GM12864 (cell line): ENCODE measurements around the gene GNA14.
"Not testable (repeated sequence)": the region's sequence is repeated elsewhere in the genome, so short reads cannot be mapped to it uniquely, and the experiment has no call there.

Source experiments
- DNase-seq: peaks from one replicate; pipeline ENCODE4 v3.0.0-alpha.2; 2011; ENCODE audit warnings: low read depth
- H3K4me3 ChIP-seq: 2 replicates; pipeline ENCODE4 v1.5.1; 2011; ENCODE audit warnings: mild to moderate bottlenecking, low read depth, low read length, control low read depth
- CTCF ChIP-seq: IDR thresholded peaks from 2 replicates; pipeline ENCODE4 v1.5.1; 2011; ENCODE audit warnings: low read depth, mild to moderate bottlenecking, moderate library complexity, low read length, control low read depth, inconsistent platforms; ENCODE audit errors: missing control alignments

The GNA14 gene

GRCh38 chr9:77648234-77649108 lies at the start of gene GNA14:
GNA14 (minus strand) TSS chr9:77648322; CDS start chr9:77647793, 529 bp downstream.
- TF ChIP-seq CTCF = no peak
- no peak for DNase-seq
- H3K4me3 ChIP-seq = no peak within 1 kb of the TSS

- H3K4me3 ChIP-seq = no peak overlapping the region
- DNase-seq = no peak
- TF ChIP-seq CTCF = no peak
These were observed 49.3 kb upstream of the GNA14 start for GRCh38 chr9:77697238-77697984.

- not testable (repeated sequence) for DNase-seq, H3K4me3 ChIP-seq
These were observed 42.6 kb upstream of the GNA14 start for GRCh38 chr9:77690723-77691122.

GRCh38 chr9:77690119-77690518 lies 42.0 kb upstream of the GNA14 start:
- H3K4me3 ChIP-seq, DNase-seq: not testable (repeated sequence)

GRCh38 chr9:77687737-77688136 lies 39.6 kb upstream of the GNA14 start:
- DNase-seq = not testable (repeated sequence)

GRCh38 chr9:77680581-77680980 lies 32.5 kb upstream of the GNA14 start:
- TF ChIP-seq CTCF = no peak
- DNase-seq = no peak
- H3K4me3 ChIP-seq = no peak overlapping the region

More at GRCh38 chr9:77687737-77688136, 39.6 kb upstream of the GNA14 start:
- H3K4me3 ChIP-seq = not testable (repeated sequence)

- H3K4me3 ChIP-seq = no peak overlapping the region
- no peak for TF ChIP-seq CTCF
- no peak for DNase-seq
These were observed 31.7 kb upstream of the GNA14 start for GRCh38 chr9:77679661-77680368.

- TF ChIP-seq CTCF = no peak
- DNase-seq = no peak
- H3K4me3 ChIP-seq = no peak overlapping the region
These were observed 31.0 kb upstream of the GNA14 start for GRCh38 chr9:77679088-77679487.
